Measurements from ENCODE around the gene ZNF618.

- TF ChIP-seq, protein P1, sequence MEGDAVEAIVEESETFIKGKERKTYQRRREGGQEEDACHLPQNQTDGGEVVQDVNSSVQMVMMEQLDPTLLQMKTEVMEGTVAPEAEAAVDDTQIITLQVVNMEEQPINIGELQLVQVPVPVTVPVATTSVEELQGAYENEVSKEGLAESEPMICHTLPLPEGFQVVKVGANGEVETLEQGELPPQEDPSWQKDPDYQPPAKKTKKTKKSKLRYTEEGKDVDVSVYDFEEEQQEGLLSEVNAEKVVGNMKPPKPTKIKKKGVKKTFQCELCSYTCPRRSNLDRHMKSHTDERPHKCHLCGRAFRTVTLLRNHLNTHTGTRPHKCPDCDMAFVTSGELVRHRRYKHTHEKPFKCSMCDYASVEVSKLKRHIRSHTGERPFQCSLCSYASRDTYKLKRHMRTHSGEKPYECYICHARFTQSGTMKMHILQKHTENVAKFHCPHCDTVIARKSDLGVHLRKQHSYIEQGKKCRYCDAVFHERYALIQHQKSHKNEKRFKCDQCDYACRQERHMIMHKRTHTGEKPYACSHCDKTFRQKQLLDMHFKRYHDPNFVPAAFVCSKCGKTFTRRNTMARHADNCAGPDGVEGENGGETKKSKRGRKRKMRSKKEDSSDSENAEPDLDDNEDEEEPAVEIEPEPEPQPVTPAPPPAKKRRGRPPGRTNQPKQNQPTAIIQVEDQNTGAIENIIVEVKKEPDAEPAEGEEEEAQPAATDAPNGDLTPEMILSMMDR (IDR thresholded peaks at IDR 0.05 in 4 of 5, conservative IDR thresholded peaks at IDR 0.05 in 1 of 5): no peak
- TF ChIP-seq POLR2A (IDR thresholded peaks at IDR 0.05): no peak
Observed at GRCh38 chr9:113963696-113964494, 87.8 kb downstream of the ZNF618 start.
